Neuron (in vitro differentiated cells): ENCODE data around the gene PPIG.
"Not testable (repeated sequence)": the region's sequence is repeated elsewhere in the genome, so short reads cannot be mapped to it uniquely, and the experiment has no call there.

Experiments
- H2AFZ ChIP-seq: one replicate; pipeline ENCODE4 v1.6.1; 2013; ENCODE audit warnings: low read depth, mild to moderate bottlenecking, inconsistent platforms, low read length, moderate library complexity
- H3K27me3 ChIP-seq: one replicate; pipeline ENCODE4 v1.6.1; 2013; ENCODE audit warnings: low read length; ENCODE audit not compliant: insufficient read depth
- H3K36me3 ChIP-seq: one replicate; pipeline ENCODE4 v1.6.1; 2013; ENCODE audit warnings: low read length; ENCODE audit not compliant: insufficient read depth
- H3K4me1 ChIP-seq: one replicate; pipeline ENCODE4 v1.6.1; 2013; ENCODE audit warnings: low read length; ENCODE audit not compliant: insufficient read depth
- H3K4me3 ChIP-seq: 2 replicates; pipeline ENCODE4 v1.5.1; 2013; ENCODE audit warnings: mild to moderate bottlenecking, low read length, moderate library complexity
- H3K9me3 ChIP-seq: one replicate; pipeline ENCODE4 v1.6.1; 2013; ENCODE audit warnings: low read length

The PPIG gene

DNA sequence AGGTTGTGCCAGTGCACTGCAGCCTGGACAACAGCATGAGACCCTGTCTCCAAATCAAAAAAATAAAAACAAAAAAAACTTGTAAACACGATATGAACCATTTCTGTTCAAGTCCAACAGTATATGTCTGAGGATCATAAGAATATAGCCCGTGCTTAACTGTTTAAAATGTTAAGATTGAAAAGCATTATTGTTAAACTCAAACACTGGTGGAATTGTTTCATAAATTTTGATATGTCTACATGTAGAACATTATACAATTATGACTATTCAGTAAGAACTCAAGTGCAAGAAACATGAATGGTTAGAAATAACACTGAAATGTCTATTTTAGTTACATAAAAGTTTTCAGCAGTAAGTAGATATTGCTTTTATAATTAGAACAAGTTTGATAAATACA, 29.7 kb downstream of the PPIG start:
- Histone ChIP-seq H3K4me1 (no peaks in the 10 kb centered on the region), H3K36me3 (peaks cover 66% of the 10 kb centered on the region), H3K27me3 (no peaks in the 10 kb centered on the region), H3K9me3 (peaks cover 13% of the 10 kb centered on the region), H2AFZ (no peak overlapping the region), H3K4me3 (no peak overlapping the region)

DNA sequence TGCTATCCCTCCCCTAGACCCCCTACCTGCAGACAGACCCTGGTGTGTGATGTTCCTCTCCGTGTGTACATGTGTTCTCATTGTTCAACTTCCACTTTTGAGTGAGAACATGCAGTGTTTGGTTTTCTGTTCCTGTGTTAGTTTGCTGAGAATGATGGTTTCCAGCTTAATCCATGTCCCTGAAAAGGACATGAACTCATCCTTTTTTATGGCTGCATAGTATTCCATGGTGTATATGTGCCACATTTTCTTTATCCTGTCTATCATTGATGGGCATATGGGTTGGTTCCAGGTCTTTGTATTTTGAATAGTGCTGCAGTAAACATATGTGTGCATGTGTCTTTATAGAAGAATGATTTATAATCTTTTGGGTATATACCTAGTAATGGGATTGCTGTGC, 31.8 kb downstream of the PPIG start:
- peaks cover 54% of the 10 kb centered on the region for H3K36me3 ChIP-seq
- peaks cover 11% of the 10 kb centered on the region for H3K9me3 ChIP-seq
- H3K4me1 ChIP-seq, H3K27me3 ChIP-seq, H3K4me3 ChIP-seq, H2AFZ ChIP-seq: not testable (repeated sequence)

DNA sequence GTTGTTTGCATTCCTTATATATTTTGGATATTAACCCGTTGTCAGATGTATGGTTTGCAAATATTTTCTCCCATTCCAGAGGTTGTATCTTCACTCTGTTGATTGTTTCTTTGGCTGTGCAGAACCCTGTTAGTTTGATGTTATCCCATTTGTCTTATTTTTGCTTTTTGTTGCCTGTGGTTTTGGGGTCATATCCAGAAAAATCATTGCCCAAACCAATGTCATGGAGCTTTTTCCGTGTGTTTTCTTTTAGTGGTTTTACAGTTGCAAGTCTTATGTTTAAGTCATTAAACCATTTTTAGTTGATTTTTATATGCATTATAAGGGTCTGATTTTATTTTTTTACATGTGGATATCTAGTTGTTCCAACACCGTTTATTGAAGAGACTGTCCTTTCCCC, 35.8 kb downstream of the PPIG start:
- Histone ChIP-seq H3K36me3 (peaks cover 24% of the 10 kb centered on the region), H2AFZ (no peak overlapping the region), H3K4me3 (no peak overlapping the region), H3K9me3 (peaks cover 5% of the 10 kb centered on the region), H3K4me1 (peaks cover 18% of the 10 kb centered on the region), H3K27me3 (no peaks in the 10 kb centered on the region)

DNA sequence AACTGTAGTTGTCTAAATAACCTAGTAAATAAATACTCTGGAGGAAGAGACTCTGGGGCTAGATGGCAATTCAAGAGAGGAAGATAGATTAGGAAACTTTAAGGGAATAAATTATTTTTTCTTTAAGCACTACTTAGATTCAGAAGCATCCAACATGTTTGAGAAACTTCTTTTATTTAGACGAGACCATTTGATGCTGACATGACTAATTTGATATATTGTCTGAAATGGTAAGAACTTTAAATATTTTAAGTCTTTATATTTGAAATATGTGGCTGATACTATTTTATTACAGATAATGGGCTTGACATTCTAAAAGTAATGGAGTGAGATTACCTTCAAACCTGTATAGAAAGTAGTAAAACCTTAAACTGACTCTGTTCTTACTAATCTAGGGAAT, 36.4 kb downstream of the PPIG start:
- Histone ChIP-seq H3K4me3 (no peak overlapping the region), H3K4me1 (peaks cover 18% of the 10 kb centered on the region), H2AFZ (no peak overlapping the region), H3K27me3 (no peaks in the 10 kb centered on the region), H3K36me3 (peaks cover 24% of the 10 kb centered on the region), H3K9me3 (peaks cover 4% of the 10 kb centered on the region)

DNA sequence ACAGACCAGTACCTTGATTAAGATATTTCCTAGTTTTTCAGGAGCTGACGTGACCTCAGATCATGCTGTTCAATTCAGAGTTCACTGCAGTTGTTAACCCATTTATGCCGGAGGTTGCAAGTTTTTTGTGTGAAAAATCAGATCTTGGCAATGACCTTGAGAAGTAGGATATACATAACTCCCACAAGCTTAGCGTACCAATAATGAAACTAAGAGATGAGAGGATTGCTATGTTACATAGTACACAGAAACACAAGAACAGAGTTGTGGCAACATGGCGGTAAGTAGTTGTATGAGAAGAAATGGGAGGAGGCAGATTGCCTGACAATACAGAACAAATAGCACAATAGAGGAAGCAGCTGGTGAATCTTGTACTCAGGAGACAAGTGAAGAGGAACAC, 39.1 kb downstream of the PPIG start:
- Histone ChIP-seq H2AFZ (no peak overlapping the region), H3K36me3 (peaks cover 27% of the 10 kb centered on the region), H3K9me3 (no peaks in the 10 kb centered on the region), H3K4me3 (no peak overlapping the region), H3K27me3 (no peaks in the 10 kb centered on the region), H3K4me1 (peaks cover 18% of the 10 kb centered on the region)

DNA sequence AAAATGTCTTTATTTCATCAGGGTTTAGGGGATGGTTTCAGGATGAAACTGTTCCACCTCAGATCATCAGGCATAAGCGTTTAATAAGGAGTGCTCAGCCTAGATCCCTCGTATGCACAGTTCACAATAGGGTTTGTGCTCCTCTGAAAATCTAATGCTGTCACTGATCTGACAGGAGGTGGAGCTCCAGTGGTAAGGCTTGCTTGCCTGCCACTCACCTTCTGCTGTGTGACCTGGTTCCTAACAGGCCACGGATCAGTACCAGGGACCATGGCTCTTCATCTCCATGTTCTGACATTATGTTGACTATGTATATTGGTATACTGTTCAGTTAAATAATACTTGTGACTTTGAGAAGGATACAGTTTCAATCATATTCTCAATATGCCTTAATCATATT, 41.6 kb downstream of the PPIG start:
- H3K4me1 ChIP-seq = peaks cover 18% of the 10 kb centered on the region
- no peaks in the 10 kb centered on the region for H3K9me3 ChIP-seq
- H3K27me3 ChIP-seq = no peaks in the 10 kb centered on the region
- no peak overlapping the region for H3K4me3 ChIP-seq
- H3K36me3 ChIP-seq = peaks cover 35% of the 10 kb centered on the region
- no peak overlapping the region for H2AFZ ChIP-seq

DNA sequence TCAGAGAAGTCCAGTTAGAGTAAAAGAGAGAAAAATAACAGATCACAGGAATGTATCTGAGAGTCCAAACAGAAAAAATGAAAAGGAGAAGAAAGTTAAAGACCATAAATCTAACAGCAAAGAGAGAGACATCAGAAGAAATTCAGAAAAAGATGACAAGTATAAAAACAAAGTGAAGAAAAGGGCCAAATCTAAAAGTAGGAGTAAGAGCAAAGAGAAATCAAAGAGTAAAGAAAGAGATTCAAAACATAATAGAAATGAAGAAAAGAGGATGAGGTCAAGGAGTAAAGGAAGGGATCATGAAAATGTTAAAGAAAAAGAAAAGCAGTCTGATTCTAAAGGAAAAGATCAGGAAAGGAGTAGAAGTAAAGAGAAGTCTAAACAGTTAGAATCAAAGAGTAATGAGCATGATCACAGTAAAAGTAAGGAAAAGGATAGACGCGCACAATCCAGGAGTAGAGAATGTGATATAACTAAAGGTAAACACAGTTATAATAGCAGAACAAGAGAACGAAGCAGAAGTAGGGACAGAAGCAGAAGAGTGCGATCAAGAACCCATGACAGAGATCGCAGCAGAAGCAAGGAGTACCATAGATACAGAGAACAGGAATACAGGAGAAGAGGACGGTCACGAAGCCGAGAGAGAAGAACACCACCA, 52.4 kb downstream of the PPIG start:
- Histone ChIP-seq H3K27me3 (no peaks in the 10 kb centered on the region), H3K9me3 (no peaks in the 10 kb centered on the region), H3K4me3 (no peak overlapping the region), H3K4me1 (no peaks in the 10 kb centered on the region), H3K36me3 (peaks cover 66% of the 10 kb centered on the region), H2AFZ (no peak overlapping the region)

DNA sequence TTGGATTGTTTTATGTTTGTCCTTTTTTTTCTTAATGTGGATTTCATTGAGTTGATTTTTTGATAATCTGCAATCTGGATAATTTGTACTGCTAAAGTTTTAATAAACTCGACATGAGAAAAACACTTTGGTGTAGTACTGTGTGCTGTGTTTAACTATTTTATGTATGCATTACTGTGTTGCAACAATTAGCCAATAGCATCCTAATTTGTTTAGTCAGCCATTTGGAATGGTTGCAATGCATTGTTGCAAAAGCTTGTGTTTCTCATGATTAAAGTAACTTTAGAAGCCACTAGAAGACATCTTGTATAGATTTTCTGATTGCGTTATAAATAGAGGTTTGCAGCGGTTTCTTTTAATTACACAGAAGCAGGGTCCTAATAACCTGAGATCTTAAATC, 53.5 kb downstream of the PPIG start:
- H3K9me3 ChIP-seq = no peaks in the 10 kb centered on the region
- peaks cover 60% of the 10 kb centered on the region for H3K36me3 ChIP-seq
- no peak overlapping the region for H2AFZ ChIP-seq
- H3K4me3 ChIP-seq = no peak overlapping the region
- H3K4me1 ChIP-seq = no peaks in the 10 kb centered on the region
- no peaks in the 10 kb centered on the region for H3K27me3 ChIP-seq

DNA sequence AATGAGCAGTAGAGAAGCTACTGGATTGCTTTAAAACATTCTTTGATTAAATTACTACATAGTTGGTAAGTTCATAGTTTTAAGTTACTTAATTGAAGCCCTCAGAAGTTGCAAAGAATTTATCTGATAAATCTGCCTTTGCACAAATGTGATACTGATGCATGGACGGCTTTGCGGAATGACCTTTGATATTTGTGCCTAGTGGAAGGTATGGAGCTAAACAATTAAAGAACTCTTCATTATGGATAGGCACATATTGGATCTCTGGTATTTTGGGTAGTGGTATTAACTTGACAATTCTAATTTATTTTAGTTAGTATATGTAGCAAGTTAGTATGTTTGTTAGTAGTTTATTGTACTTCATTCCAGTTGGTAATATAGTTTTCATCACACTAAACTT, 56.0 kb downstream of the PPIG start:
- Histone ChIP-seq H3K36me3 (peaks cover 37% of the 10 kb centered on the region), H3K4me1 (no peaks in the 10 kb centered on the region), H3K9me3 (no peaks in the 10 kb centered on the region), H3K27me3 (no peaks in the 10 kb centered on the region), H3K4me3 (no peak overlapping the region), H2AFZ (no peak overlapping the region)

DNA sequence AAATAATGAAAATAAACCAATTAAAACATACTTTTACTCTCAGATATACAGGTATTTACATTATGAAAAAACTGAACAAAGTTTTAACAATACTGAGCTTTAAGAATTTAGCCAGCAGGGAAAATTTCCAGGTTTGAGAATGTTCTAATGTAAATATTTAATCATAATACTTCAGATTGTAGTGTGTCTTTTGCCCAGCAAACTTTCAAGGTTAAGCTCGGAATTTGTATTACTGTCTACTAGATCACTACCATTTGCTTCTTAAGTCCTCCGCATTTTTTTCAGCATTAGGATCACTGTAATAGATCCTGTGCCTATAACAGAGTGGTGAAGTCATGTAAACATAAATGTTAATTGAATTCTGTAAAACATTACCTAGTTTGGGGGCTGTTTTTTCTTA, 57.3 kb downstream of the PPIG start:
- H3K4me3 ChIP-seq = no peak overlapping the region
- H3K4me1 ChIP-seq = no peaks in the 10 kb centered on the region
- no peaks in the 10 kb centered on the region for H3K27me3 ChIP-seq
- peaks cover 23% of the 10 kb centered on the region for H3K36me3 ChIP-seq
- H3K9me3 ChIP-seq = no peaks in the 10 kb centered on the region
- no peak overlapping the region for H2AFZ ChIP-seq

DNA sequence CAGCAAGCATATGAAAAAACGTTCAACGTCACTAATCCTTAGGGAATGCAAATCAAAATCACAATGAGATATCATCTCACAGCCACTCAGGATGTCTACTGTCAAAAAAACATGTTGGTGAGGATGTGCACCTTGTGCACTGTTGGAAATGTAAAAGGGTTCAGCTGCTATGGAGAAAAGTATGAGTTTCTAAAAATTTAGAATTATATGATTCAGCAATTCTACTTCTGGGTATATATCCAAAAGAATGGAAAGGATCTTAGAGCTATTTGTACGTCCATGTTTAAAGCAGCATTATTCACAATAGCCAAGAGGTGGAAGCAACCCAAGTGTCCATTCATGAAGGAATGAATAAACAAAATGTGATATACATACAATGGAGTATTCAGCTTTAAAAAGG, 60.0 kb downstream of the PPIG start:
- H3K4me1 ChIP-seq = no peaks in the 10 kb centered on the region
- H3K4me3 ChIP-seq = no peak overlapping the region
- H3K36me3 ChIP-seq = peaks cover 2% of the 10 kb centered on the region
- no peak overlapping the region for H2AFZ ChIP-seq
- no peaks in the 10 kb centered on the region for H3K9me3 ChIP-seq
- H3K27me3 ChIP-seq = no peaks in the 10 kb centered on the region

DNA sequence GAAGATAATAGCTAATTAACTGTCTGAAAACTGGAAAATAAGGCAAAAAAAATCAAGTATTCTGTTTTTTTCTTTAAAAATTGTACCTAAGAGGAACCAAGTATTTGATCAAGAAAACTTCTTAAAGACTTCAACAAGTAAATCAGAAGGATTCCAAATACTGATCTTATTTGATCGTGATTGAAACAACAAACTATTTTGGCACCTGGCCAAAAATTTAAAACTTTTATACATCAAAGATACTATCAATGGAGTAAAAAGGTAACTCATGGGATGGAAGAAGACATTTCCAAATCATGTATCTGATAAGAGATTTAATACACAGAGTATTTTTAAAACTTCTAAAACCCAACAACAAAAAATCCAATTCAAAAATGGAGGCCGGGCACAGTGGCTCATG, 63.3 kb downstream of the PPIG start:
- H3K4me1 ChIP-seq = no peaks in the 10 kb centered on the region
- no peaks in the 10 kb centered on the region for H3K36me3 ChIP-seq
- H3K27me3 ChIP-seq = no peaks in the 10 kb centered on the region
- H3K4me3 ChIP-seq = no peak overlapping the region
- H3K9me3 ChIP-seq = no peaks in the 10 kb centered on the region
- no peak overlapping the region for H2AFZ ChIP-seq

DNA sequence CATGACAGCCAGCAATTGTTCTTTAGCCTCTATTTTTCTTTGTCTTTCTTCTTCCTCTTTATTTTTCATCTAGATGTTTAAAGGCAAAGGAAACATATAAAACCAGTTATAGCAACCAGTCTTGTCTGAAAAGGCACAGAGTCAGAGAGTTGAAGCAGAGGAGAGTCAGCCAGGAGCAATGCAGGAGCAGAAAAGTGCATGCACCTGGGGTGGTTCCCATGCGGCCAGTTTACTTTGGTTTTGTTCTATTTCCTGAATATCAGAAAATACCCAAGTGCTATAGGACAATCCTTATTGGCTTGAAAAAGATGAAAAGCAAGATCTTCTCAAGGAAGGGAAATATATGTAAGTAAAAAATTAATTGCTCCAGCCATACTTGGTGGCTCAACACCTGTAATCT, 65.1 kb downstream of the PPIG start:
- H3K9me3 ChIP-seq = no peaks in the 10 kb centered on the region

DNA sequence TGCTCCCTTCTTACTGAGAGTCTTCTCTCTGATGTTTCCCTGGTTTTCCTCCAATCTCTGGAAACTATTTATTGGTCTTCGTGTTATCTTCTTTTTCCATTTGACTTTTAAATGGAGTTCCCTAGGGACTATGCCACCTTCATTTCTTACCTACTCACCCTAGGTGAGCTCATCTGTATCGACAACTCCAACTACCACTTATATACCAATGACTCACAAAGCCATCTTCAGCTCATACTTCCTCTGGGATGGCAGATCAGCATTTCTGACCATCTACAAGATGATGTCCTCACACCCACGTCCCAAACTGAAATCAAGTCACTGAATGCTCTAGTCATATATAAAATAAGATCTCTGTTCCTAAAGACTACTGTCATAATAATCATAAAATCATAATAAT, 69.5 kb downstream of the PPIG start:
- Histone ChIP-seq H2AFZ (no peak overlapping the region), H3K4me3 (no peak overlapping the region), H3K36me3 (no peaks in the 10 kb centered on the region), H3K9me3 (no peaks in the 10 kb centered on the region), H3K4me1 (no peaks in the 10 kb centered on the region), H3K27me3 (no peaks in the 10 kb centered on the region)

More for the DNA sequence above, 65.1 kb downstream of the PPIG start:
- H3K4me3 ChIP-seq = no peak overlapping the region
- H3K27me3 ChIP-seq = no peaks in the 10 kb centered on the region
- H3K4me1 ChIP-seq = no peaks in the 10 kb centered on the region
- H3K36me3 ChIP-seq = no peaks in the 10 kb centered on the region
- no peak overlapping the region for H2AFZ ChIP-seq
